Astrocyte (in vitro differentiated cells and primary cell): ENCODE measurements around the gene ASB8.

Experiments
- CTCF ChIP-seq: IDR thresholded peaks from 2 replicates; pipeline ENCODE4 v1.5.1; 2011; ENCODE audit warnings: low read depth, mild to moderate bottlenecking, inconsistent platforms, low read length, moderate library complexity; ENCODE audit not compliant: insufficient read depth
- EZH2 ChIP-seq: IDR thresholded peaks from 2 replicates; pipeline ENCODE4 v1.6.1; 2012; ENCODE audit warnings: mild to moderate bottlenecking, low read length, inconsistent platforms; ENCODE audit not compliant: insufficient read depth

DNA sequence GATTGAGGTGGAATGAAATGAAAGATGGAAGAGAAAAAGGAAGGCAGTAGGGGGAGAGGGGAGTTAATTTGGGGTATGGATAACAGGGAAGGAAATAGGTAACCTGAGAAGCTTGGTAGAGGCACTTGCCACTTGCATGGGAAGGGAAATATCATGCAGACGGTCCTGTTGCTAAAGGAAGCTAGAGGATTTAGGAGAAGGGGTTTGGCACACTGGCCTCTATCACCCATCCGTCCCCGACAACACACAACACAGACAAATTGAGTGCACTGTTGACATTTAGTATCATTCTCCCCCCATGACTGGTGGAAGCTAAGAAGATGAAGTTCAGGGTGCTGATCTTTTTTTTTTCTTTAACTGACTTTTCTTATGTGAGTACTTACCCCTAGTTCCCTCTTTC is 43.8 kb upstream of the ASB8 start:
- TF ChIP-seq CTCF (no peak), EZH2 (no peak)
